ES-I3 (cell line): ENCODE results near the gene FREM1.

Experiments
- H3K36me3 ChIP-seq: 2 replicates; pipeline ENCODE4 v1.6.1; 2013; ENCODE audit warnings: mild to moderate bottlenecking, low read length, control low read depth, moderate library complexity; ENCODE audit not compliant: insufficient read depth
- H3K4me1 ChIP-seq: 2 replicates; pipeline ENCODE4 v1.6.1; 2013; ENCODE audit warnings: mild to moderate bottlenecking, control low read depth, low read length; ENCODE audit not compliant: insufficient read depth
- H3K9ac ChIP-seq: 2 replicates; pipeline ENCODE4 v1.6.1; 2013; ENCODE audit warnings: low read depth, mild to moderate bottlenecking, low read length, moderate library complexity
- H3K9me3 ChIP-seq: 2 replicates; pipeline ENCODE4 v1.6.1; 2013; ENCODE audit warnings: mild to moderate bottlenecking, low read length, moderate library complexity; ENCODE audit not compliant: control insufficient read depth, insufficient read depth

The FREM1 gene, protein sequence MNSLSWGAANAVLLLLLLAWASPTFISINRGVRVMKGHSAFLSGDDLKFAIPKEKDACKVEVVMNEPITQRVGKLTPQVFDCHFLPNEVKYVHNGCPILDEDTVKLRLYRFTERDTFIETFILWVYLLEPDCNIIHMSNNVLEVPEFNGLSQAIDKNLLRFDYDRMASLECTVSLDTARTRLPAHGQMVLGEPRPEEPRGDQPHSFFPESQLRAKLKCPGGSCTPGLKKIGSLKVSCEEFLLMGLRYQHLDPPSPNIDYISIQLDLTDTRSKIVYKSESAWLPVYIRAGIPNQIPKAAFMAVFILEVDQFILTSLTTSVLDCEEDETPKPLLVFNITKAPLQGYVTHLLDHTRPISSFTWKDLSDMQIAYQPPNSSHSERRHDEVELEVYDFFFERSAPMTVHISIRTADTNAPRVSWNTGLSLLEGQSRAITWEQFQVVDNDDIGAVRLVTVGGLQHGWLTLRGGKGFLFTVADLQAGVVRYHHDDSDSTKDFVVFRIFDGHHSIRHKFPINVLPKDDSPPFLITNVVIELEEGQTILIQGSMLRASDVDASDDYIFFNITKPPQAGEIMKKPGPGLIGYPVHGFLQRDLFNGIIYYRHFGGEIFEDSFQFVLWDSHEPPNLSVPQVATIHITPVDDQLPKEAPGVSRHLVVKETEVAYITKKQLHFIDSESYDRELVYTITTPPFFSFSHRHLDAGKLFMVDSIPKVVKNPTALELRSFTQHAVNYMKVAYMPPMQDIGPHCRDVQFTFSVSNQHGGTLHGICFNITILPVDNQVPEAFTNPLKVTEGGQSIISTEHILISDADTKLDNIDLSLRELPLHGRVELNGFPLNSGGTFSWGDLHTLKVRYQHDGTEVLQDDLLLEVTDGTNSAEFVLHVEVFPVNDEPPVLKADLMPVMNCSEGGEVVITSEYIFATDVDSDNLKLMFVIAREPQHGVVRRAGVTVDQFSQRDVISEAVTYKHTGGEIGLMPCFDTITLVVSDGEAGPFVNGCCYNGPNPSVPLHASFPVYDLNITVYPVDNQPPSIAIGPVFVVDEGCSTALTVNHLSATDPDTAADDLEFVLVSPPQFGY (N-terminal part only)

GRCh38 chr9:14909961-14910805 lies at the start of gene FREM1:
Gene FREM1 (minus strand): TSS chr9:14910428. CDS start chr9:14868977, 41,451 bp downstream.
- Histone ChIP-seq H3K9ac (peak within 1 kb of the TSS; percentile 31), H3K4me1 (peaks cover 12% of the 10 kb centered on the region)

GRCh38 chr9:14958989-14959388 lies 48.8 kb upstream of the FREM1 start:
- Histone ChIP-seq H3K4me1 (no peaks in the 10 kb centered on the region), H3K36me3 (no peaks in the 10 kb centered on the region), H3K9me3 (no peaks in the 10 kb centered on the region), H3K9ac (no peak overlapping the region)

More at GRCh38 chr9:14909961-14910805, at the start of gene FREM1:
- Histone ChIP-seq H3K9me3 (no peaks in the 10 kb centered on the region), H3K36me3 (no peaks in the 10 kb centered on the region)

DNA sequence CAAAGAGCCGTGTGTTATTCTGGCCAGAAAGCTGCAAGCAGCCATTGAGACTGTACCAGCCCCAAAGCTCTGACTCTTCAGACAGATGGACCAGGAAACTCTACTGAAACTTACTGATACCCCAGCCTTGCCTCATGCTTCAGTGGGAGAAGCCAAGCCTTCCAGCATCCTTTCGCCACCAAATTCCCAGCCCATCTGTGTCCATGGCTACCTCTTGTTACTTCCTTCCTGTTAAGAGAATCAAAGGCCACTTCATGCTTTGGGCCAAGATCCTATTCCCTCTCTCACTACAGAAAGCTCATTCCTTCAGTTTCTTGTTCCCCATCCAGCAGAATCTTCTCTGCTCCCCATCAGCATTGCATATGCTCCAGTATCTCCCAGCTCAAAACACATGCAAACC lies 46.9 kb upstream of the FREM1 start:
- Histone ChIP-seq H3K4me1 (no peaks in the 10 kb centered on the region), H3K9me3 (no peaks in the 10 kb centered on the region), H3K36me3 (no peaks in the 10 kb centered on the region), H3K9ac (no peak overlapping the region)

- no peak overlapping the region for H3K9ac ChIP-seq
- H3K4me1 ChIP-seq, result no peaks in the 10 kb centered on the region
- no peaks in the 10 kb centered on the region for H3K36me3 ChIP-seq
- no peaks in the 10 kb centered on the region for H3K9me3 ChIP-seq
These were observed 46.0 kb upstream of the FREM1 start for GRCh38 chr9:14956208-14956607.

DNA sequence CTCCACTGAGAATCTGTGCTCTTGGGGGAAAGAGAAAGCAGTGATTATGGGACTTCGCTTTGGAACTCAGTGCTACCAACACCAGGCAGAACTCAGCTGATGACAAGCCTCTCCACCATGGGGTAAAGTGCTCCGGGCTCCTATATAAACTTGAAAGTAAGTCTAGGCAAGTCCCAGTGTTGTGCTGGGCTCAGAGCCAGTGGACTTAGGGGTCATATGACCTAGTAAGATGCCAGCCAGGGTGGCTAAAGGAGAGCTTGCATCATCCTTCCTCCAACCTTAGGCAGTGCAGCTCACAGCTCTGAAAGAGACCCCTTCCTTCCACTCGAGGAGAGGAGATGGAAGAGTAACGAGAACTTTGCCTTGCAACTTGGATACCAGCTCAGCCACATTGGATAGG lies 35.1 kb upstream of the FREM1 start:
- no peaks in the 10 kb centered on the region for H3K36me3 ChIP-seq

GRCh38 chr9:14941501-14942405 lies 31.5 kb upstream of the FREM1 start:
- H3K4me1 ChIP-seq, result no peaks in the 10 kb centered on the region
- H3K36me3 ChIP-seq, result no peaks in the 10 kb centered on the region
- H3K9ac ChIP-seq, result no peak overlapping the region
- H3K9me3 ChIP-seq, result no peaks in the 10 kb centered on the region

More for the DNA sequence above, 35.1 kb upstream of the FREM1 start:
- no peaks in the 10 kb centered on the region for H3K4me1 ChIP-seq
- no peaks in the 10 kb centered on the region for H3K9me3 ChIP-seq
- H3K9ac ChIP-seq, result no peak overlapping the region

GRCh38 chr9:14939378-14939777 lies 29.1 kb upstream of the FREM1 start:
- H3K4me1 ChIP-seq, result peaks cover 6% of the 10 kb centered on the region; the same call in 1 of the 2 replicates
- no peaks in the 10 kb centered on the region for H3K9me3 ChIP-seq
- H3K36me3 ChIP-seq, result no peaks in the 10 kb centered on the region
- no peak overlapping the region for H3K9ac ChIP-seq

- Histone ChIP-seq H3K9me3 (no peaks in the 10 kb centered on the region), H3K9ac (no peak overlapping the region), H3K4me1 (peaks cover 6% of the 10 kb centered on the region; the same call in 1 of the 2 replicates), H3K36me3 (no peaks in the 10 kb centered on the region)
These were observed 27.0 kb upstream of the FREM1 start for GRCh38 chr9:14937216-14937615.

- H3K9ac ChIP-seq, result no peak overlapping the region
- H3K9me3 ChIP-seq, result no peaks in the 10 kb centered on the region
- H3K36me3 ChIP-seq, result no peaks in the 10 kb centered on the region
- H3K4me1 ChIP-seq, result peaks cover 6% of the 10 kb centered on the region; the same call in 1 of the 2 replicates
These were observed 26.3 kb upstream of the FREM1 start for GRCh38 chr9:14936491-14936890.

GRCh38 chr9:14935964-14936363 lies 25.7 kb upstream of the FREM1 start:
- H3K4me1 ChIP-seq, result peaks cover 6% of the 10 kb centered on the region; the same call in 1 of the 2 replicates
- no peak overlapping the region for H3K9ac ChIP-seq
- no peaks in the 10 kb centered on the region for H3K9me3 ChIP-seq
- no peaks in the 10 kb centered on the region for H3K36me3 ChIP-seq

GRCh38 chr9:14935106-14935751 lies 25.0 kb upstream of the FREM1 start:
- Histone ChIP-seq H3K36me3 (no peaks in the 10 kb centered on the region), H3K4me1 (peaks cover 6% of the 10 kb centered on the region; the same call in 1 of the 2 replicates), H3K9ac (no peak overlapping the region), H3K9me3 (no peaks in the 10 kb centered on the region)

- Histone ChIP-seq H3K36me3 (no peaks in the 10 kb centered on the region), H3K9ac (no peak overlapping the region), H3K4me1 (peaks cover 6% of the 10 kb centered on the region; the same call in 1 of the 2 replicates), H3K9me3 (no peaks in the 10 kb centered on the region)
These were observed 22.4 kb upstream of the FREM1 start for GRCh38 chr9:14932641-14933040.
